ENCODE measurements around the gene CRIP3. TPM values are rescaled to one million over a fixed set of nuclear protein-coding genes. Genes with fewer than 3 reads are reported as not detected.

CRIP3 gene
- total RNA-seq, 1 experiment from 2014 or later, result not detected

GRCh38 chr6:43294536-43294935 lies 14.1 kb downstream of the CRIP3 start:
- Histone ChIP-seq H3K36me3 (ENCODE audit: control insufficient read depth, insufficient read depth, low read length) (no peaks in the 10 kb centered on the region), H3K4me3 (ENCODE audit: low read depth, low read length) (no peak overlapping the region), H3K4me1 (no peaks in the 10 kb centered on the region), H3K9me3 (no peaks in the 10 kb centered on the region), H3K27me3 (replicated peaks; ENCODE audit: control insufficient read depth, insufficient read depth, low read length) (no peaks in the 10 kb centered on the region)
- Mint-ChIP-seq H3K4me3 (ENCODE audit: unreplicated experiment) (no peak overlapping the region), H3K4me1 (ENCODE audit: low read depth, unreplicated experiment) (no peaks in the 10 kb centered on the region), H3K9me3 (ENCODE audit: unreplicated experiment) (no peaks in the 10 kb centered on the region), H3K27me3 (ENCODE audit: insufficient read depth, unreplicated experiment) (no peaks in the 10 kb centered on the region), H3K27ac (ENCODE audit: unreplicated experiment) (no peak overlapping the region), H3K36me3 (ENCODE audit: insufficient read depth, unreplicated experiment) (no peaks in the 10 kb centered on the region)
- POLR2A ChIA-PET, result no interaction called here
- no TSS peak for BruUV-seq (replicated peaks)
- CTCF ChIA-PET, result no interaction called here
- intact Hi-C loops (cut with micrococcal nuclease; ENCODE audit: unreplicated experiment), result no loop called here
- DNase-seq, result no peak
- TF ChIP-seq, protein P1, sequence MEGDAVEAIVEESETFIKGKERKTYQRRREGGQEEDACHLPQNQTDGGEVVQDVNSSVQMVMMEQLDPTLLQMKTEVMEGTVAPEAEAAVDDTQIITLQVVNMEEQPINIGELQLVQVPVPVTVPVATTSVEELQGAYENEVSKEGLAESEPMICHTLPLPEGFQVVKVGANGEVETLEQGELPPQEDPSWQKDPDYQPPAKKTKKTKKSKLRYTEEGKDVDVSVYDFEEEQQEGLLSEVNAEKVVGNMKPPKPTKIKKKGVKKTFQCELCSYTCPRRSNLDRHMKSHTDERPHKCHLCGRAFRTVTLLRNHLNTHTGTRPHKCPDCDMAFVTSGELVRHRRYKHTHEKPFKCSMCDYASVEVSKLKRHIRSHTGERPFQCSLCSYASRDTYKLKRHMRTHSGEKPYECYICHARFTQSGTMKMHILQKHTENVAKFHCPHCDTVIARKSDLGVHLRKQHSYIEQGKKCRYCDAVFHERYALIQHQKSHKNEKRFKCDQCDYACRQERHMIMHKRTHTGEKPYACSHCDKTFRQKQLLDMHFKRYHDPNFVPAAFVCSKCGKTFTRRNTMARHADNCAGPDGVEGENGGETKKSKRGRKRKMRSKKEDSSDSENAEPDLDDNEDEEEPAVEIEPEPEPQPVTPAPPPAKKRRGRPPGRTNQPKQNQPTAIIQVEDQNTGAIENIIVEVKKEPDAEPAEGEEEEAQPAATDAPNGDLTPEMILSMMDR (IDR thresholded peaks at IDR 0.05; ENCODE audit: insufficient read depth in 1 of 2, low read depth in 1 of 2, low read length in 1 of 2, severe bottlenecking in 1 of 2, unreplicated experiment in 1 of 2), result no peak

GRCh38 chr6:43293698-43294097 lies 14.9 kb downstream of the CRIP3 start:
- H3K36me3 ChIP-seq (ENCODE audit: control insufficient read depth, insufficient read depth, low read length), result no peaks in the 10 kb centered on the region
- H3K4me3 ChIP-seq (ENCODE audit: low read depth, low read length), result no peak overlapping the region
- Mint-ChIP-seq H3K27me3 (ENCODE audit: insufficient read depth, unreplicated experiment) (no peaks in the 10 kb centered on the region), H3K36me3 (ENCODE audit: insufficient read depth, unreplicated experiment) (no peaks in the 10 kb centered on the region), H3K4me3 (ENCODE audit: unreplicated experiment) (no peak overlapping the region), H3K27ac (ENCODE audit: unreplicated experiment) (no peak overlapping the region), H3K4me1 (ENCODE audit: low read depth, unreplicated experiment) (no peaks in the 10 kb centered on the region), H3K9me3 (ENCODE audit: unreplicated experiment) (no peaks in the 10 kb centered on the region)
- H3K27me3 ChIP-seq (replicated peaks; ENCODE audit: control insufficient read depth, insufficient read depth, low read length), result no peaks in the 10 kb centered on the region
- POLR2A ChIA-PET, result no interaction called here
- TF ChIP-seq, protein P1 (IDR thresholded peaks at IDR 0.05; ENCODE audit: insufficient read depth in 1 of 2, low read depth in 1 of 2, low read length in 1 of 2, severe bottlenecking in 1 of 2, unreplicated experiment in 1 of 2), result no peak
- no peak for DNase-seq
- CTCF ChIA-PET, result no interaction called here
- no peaks in the 10 kb centered on the region for H3K9me3 ChIP-seq
- H3K4me1 ChIP-seq, result no peaks in the 10 kb centered on the region
- intact Hi-C loops (cut with micrococcal nuclease; ENCODE audit: unreplicated experiment), result no loop called here
- BruUV-seq (replicated peaks), result no TSS peak

- H3K4me3 ChIP-seq (ENCODE audit: low read depth, low read length), result no peak overlapping the region
- Mint-ChIP-seq H3K9me3 (ENCODE audit: unreplicated experiment) (no peaks in the 10 kb centered on the region), H3K36me3 (ENCODE audit: insufficient read depth, unreplicated experiment) (no peaks in the 10 kb centered on the region), H3K4me3 (ENCODE audit: unreplicated experiment) (no peak overlapping the region), H3K27me3 (ENCODE audit: insufficient read depth, unreplicated experiment) (no peaks in the 10 kb centered on the region), H3K27ac (ENCODE audit: unreplicated experiment) (no peak overlapping the region), H3K4me1 (ENCODE audit: low read depth, unreplicated experiment) (no peaks in the 10 kb centered on the region)
- no peaks in the 10 kb centered on the region for H3K9me3 ChIP-seq
- no peaks in the 10 kb centered on the region for H3K4me1 ChIP-seq
- TF ChIP-seq, protein P1 (IDR thresholded peaks at IDR 0.05; ENCODE audit: insufficient read depth in 1 of 2, low read depth in 1 of 2, low read length in 1 of 2, severe bottlenecking in 1 of 2, unreplicated experiment in 1 of 2), result no peak
- POLR2A ChIA-PET, result no interaction called here
- no peaks in the 10 kb centered on the region for H3K27me3 ChIP-seq (replicated peaks; ENCODE audit: control insufficient read depth, insufficient read depth, low read length)
- DNase-seq, result no peak
- H3K36me3 ChIP-seq (ENCODE audit: control insufficient read depth, insufficient read depth, low read length), result no peaks in the 10 kb centered on the region
- CTCF ChIA-PET, result interaction anchor here (0.7 kb wide), 1 partner anchor 336 kb away, joined by 3 read pairs; the partner anchor contains the start of gene GTPBP2
- BruUV-seq (replicated peaks), result no TSS peak
- intact Hi-C loops (cut with micrococcal nuclease; ENCODE audit: unreplicated experiment), result no loop called here
Measured at GRCh38 chr6:43292763-43293318, 15.8 kb downstream of the CRIP3 start.

All from Caco-2 (cell line).